IMR-90 (cell line): ENCODE measurements around the gene SH3GL2. TPM values are rescaled to one million over a fixed set of nuclear protein-coding genes. Genes with fewer than 3 reads are reported as not detected.
A peak's percentile ranks its signal among the peaks of the same experiment; 100 is the strongest.

Source experiments
- ATAC-seq: fragments of 200-7000 bp; cut with Tn5 transposase; 2 replicates; pipeline ENCODE4 v1.9.1; 2020; ENCODE audit warnings: low read depth, mild to moderate bottlenecking, moderate library complexity
- BruUV-seq: library from RNA; stranded (reverse); fragments of 400-500 nt; replicated peaks from 2 replicates; lab custom pipeline; 2021; lab: Mats Ljungman, UMichigan
- CTCF ChIA-PET: fragments of 300-600 bp; formaldehyde crosslinking; extraction: SDS; loops from one replicate; lab custom pipeline; 2021; ENCODE audit warnings: antibody characterized with exemption; lab: Yijun Ruan, JAX
- POLR2A ChIA-PET: fragments of 300-600 bp; sonication (Branson Sonifier 250); formaldehyde crosslinking; loops from one replicate; lab custom pipeline; 2022; ENCODE audit warnings: antibody characterized with exemption; ENCODE audit not compliant: unreplicated experiment; lab: Charles Lee
- DNase-seq: peaks from one replicate; pipeline ENCODE4 v3.0.0; 2013
- H2AFZ ChIP-seq: replicated peaks from 2 replicates; pipeline ENCODE3; 2013; ENCODE audit warnings: low read length, mild to moderate bottlenecking; ENCODE audit not compliant: poor library complexity
- H2AK5ac ChIP-seq: 2 replicates; pipeline ENCODE4 v1.6.1; 2013; ENCODE audit warnings: low read depth, low read length, inconsistent platforms
- H2AK9ac ChIP-seq: replicated peaks from 2 replicates; pipeline ENCODE3; 2013; ENCODE audit warnings: mild to moderate bottlenecking, low read depth, low read length, moderate library complexity; ENCODE audit not compliant: poor library complexity
- H2BK120ac ChIP-seq: 2 replicates; pipeline ENCODE4 v1.6.1; 2013; ENCODE audit warnings: low read depth, low read length, inconsistent platforms
- H2BK15ac ChIP-seq: 3 replicates; pipeline ENCODE4 v1.6.1; 2013; ENCODE audit warnings: low read depth, low read length, inconsistent platforms
- H2BK20ac ChIP-seq: 2 replicates; pipeline ENCODE4 v1.6.1; 2013; ENCODE audit warnings: low read depth, mild to moderate bottlenecking, inconsistent platforms, low read length, moderate library complexity
- H2BK5ac ChIP-seq: 2 replicates; pipeline ENCODE4 v1.6.1; 2013; ENCODE audit warnings: mild to moderate bottlenecking, low read depth, low read length, inconsistent platforms; ENCODE audit not compliant: poor library complexity, severe bottlenecking
- H3K14ac ChIP-seq: replicated peaks from 2 replicates; pipeline ENCODE4 v1.6.1; 2013; ENCODE audit warnings: low read depth, low read length, inconsistent platforms
- H3K18ac ChIP-seq: 2 replicates; pipeline ENCODE4 v1.6.1; 2013; ENCODE audit warnings: low read depth, low read length, control low read depth
- H3K23ac ChIP-seq: 2 replicates; pipeline ENCODE4 v1.6.1; 2013; ENCODE audit warnings: low read depth, low read length, inconsistent platforms
- H3K27ac ChIP-seq: 2 replicates; pipeline ENCODE4 v1.5.1; 2013; ENCODE audit warnings: mild to moderate bottlenecking, control low read depth, low read length; ENCODE audit not compliant: insufficient read depth
- H3K27me3 ChIP-seq: 2 replicates; pipeline ENCODE4 v1.6.1; 2013; ENCODE audit warnings: low read length; ENCODE audit not compliant: control insufficient read depth, insufficient read depth
- H3K36me3 ChIP-seq: 2 replicates; pipeline ENCODE4 v1.6.1; 2013; ENCODE audit warnings: low read length, mixed read lengths; ENCODE audit not compliant: control insufficient read depth, insufficient read depth
- H3K4ac ChIP-seq: 2 replicates; pipeline ENCODE4 v1.6.1; 2013; ENCODE audit warnings: low read depth, low read length, inconsistent platforms
- H3K4me1 ChIP-seq: 2 replicates; pipeline ENCODE4 v1.6.1; 2013; ENCODE audit warnings: low read length, mixed read lengths; ENCODE audit not compliant: control insufficient read depth, insufficient read depth
- H3K4me2 ChIP-seq: 2 replicates; pipeline ENCODE4 v1.6.1; 2013; ENCODE audit warnings: low read depth, mild to moderate bottlenecking, control low read depth, low read length, moderate library complexity
- H3K4me3 ChIP-seq: 2 replicates; pipeline ENCODE4 v1.5.1; 2013; ENCODE audit warnings: low read depth, mild to moderate bottlenecking, control low read depth, low read length, moderate library complexity; ENCODE audit not compliant: insufficient read depth
- H3K56ac ChIP-seq: 2 replicates; pipeline ENCODE4 v1.6.1; 2013; ENCODE audit warnings: low read length, inconsistent platforms; ENCODE audit not compliant: insufficient read depth; ENCODE audit errors: extremely low read depth
- H3K79me1 ChIP-seq, 2 experiments: 2 replicates each; pipeline ENCODE4 v1.6.1; 2013; ENCODE audit warnings: low read length in 2 of 2, inconsistent platforms in 1 of 2, low read depth in 1 of 2
- H3K9ac ChIP-seq: 2 replicates; pipeline ENCODE4 v1.6.1; 2013; ENCODE audit warnings: low read depth, low read length, control low read depth
- H3K9me1 ChIP-seq: 2 replicates; pipeline ENCODE4 v1.6.1; 2013; ENCODE audit warnings: low read length, inconsistent platforms; ENCODE audit not compliant: insufficient read depth
- H3K9me3 ChIP-seq: 2 replicates; pipeline ENCODE4 v1.6.1; 2013; ENCODE audit warnings: low read length; ENCODE audit not compliant: control insufficient read depth, insufficient read depth
- H4K20me1 ChIP-seq: 2 replicates; pipeline ENCODE4 v1.6.1; 2013; ENCODE audit warnings: low read length, inconsistent platforms; ENCODE audit not compliant: insufficient read depth
- H4K5ac ChIP-seq: 2 replicates; pipeline ENCODE4 v1.6.1; 2013; ENCODE audit warnings: mild to moderate bottlenecking, low read depth, low read length, control low read depth
- H4K8ac ChIP-seq, 2 experiments: 2 replicates each; pipeline ENCODE4 v1.6.1; 2013; ENCODE audit warnings: low read depth in 2 of 2, low read length in 2 of 2, control low read depth in 1 of 2, inconsistent platforms in 1 of 2
- H4K91ac ChIP-seq: 2 replicates; pipeline ENCODE4 v1.6.1; 2013; ENCODE audit warnings: low read depth, low read length, inconsistent platforms; ENCODE audit not compliant: insufficient read depth
- MAFK ChIP-seq: IDR thresholded peaks from 2 replicates; pipeline ENCODE4 v1.6.1; 2012; ENCODE audit warnings: low read depth, low read length, improper control_type of control experiment
- MXI1 ChIP-seq: IDR thresholded peaks from 2 replicates; pipeline ENCODE4 v1.6.1; 2012; ENCODE audit warnings: low read depth, mild to moderate bottlenecking, low read length, moderate library complexity, borderline replicate concordance
- NFE2L2 ChIP-seq: fragments of 150-350 bp; IDR thresholded peaks from 2 replicates; pipeline ENCODE4 v1.6.1; 2016; ENCODE audit warnings: low read depth, mild to moderate bottlenecking, low read length
- RAD21 ChIP-seq: IDR thresholded peaks from 2 replicates; pipeline ENCODE4 v1.6.1; 2012; ENCODE audit warnings: low read length, improper control_type of control experiment
- RCOR1 ChIP-seq: IDR thresholded peaks from 2 replicates; pipeline ENCODE4 v1.6.1; 2012; ENCODE audit warnings: mild to moderate bottlenecking, low read length, improper control_type of control experiment; ENCODE audit not compliant: insufficient replicate concordance
- RFX5 ChIP-seq: IDR thresholded peaks from 2 replicates; pipeline ENCODE4 v1.8.0; 2012; ENCODE audit warnings: low read depth, mild to moderate bottlenecking, low read length, moderate library complexity
- SMC3 ChIP-seq: fragments of 150-350 bp; IDR thresholded peaks from 2 replicates; pipeline ENCODE4 v1.6.1; 2016; ENCODE audit warnings: low read depth, mild to moderate bottlenecking, antibody characterized with exemption, low read length, moderate library complexity
- WGBS, 2 experiments: methylation state at CpG; one replicate each; pipeline versions ENCODE4 v1.1.5 to v1.1.7; 2013; ENCODE audit warnings: missing lambda C conversion rate in 2 of 2; ENCODE audit not compliant: insufficient read length in 1 of 2; ENCODE audit errors: extremely low coverage in 2 of 2; 5-methylcytosine and 5-hydroxymethylcytosine counted together
- dilution Hi-C: fragments of 300-500 bp; cut with HindIII; formaldehyde crosslinking; loops from one replicate; pipeline ENCODE4 v1.14.3; 2018; ENCODE audit warnings: low sequenced_read_pairs; ENCODE audit not compliant: unreplicated experiment
- in situ Hi-C: fragments of 300-500 bp; cut with MboI; formaldehyde crosslinking; loops from 3 replicates; pipeline ENCODE4 v1.14.3; 2019; ENCODE audit warnings: low sequenced_read_pairs, inconsistent platforms, mixed read lengths
- intact Hi-C: fragments of 100-400 bp; cut with micrococcal nuclease; formaldehyde crosslinking; loops from 2 replicates; pipeline ENCODE4 v1.10.0; 2022
- polyA plus RNA-seq, 3 experiments: library from polyadenylated mRNA; depleted of rRNA; stranded (reverse); fragments of >200 nt; gene quantifications; 2 replicates each; pipeline ENCODE4 v1.2.3, GENCODE V29; 2012; ENCODE audit warnings: low replicate concordance in 1 of 3
- total RNA-seq: library from RNA; depleted of rRNA; stranded (reverse); fragments of >200 nt; gene quantifications from 2 replicates; pipeline ENCODE4 v1.2.3, GENCODE V29; 2012

The SH3GL2 gene
- total and polyA plus RNA-seq, 2 of the 4 experiments (the other 2 are of a cell fraction), result under 0.01 to 0.05 TPM

DNA sequence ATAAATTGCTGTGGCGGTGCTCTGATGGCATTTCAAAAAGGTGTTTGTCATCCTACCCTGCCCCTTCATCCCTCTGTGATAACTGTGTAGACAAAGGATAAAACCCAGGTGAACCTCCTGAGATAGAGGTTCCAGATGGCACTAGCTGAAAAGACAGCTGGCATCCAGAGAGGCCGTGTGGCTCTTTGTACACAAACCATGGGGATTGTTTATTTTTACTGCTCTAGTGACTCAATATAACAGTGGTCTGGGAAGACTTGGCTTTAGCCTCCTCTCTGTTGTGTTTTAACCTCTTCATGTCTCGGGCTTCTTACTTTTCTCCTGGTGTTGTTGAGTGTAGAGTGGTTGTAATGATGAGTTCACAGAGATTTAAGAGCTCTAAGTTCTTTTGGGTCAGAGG lies 48.8 kb downstream of the SH3GL2 start:
- Histone ChIP-seq H3K27me3 (peaks cover under 1% of the 10 kb centered on the region; the same call in 1 of the 2 replicates), H3K9ac (no peak overlapping the region), H2AK5ac (no peak overlapping the region), H2BK20ac (no peak overlapping the region), H3K9me3 (no peaks in the 10 kb centered on the region), H2BK120ac (no peak overlapping the region), H2AFZ (no peak overlapping the region), H3K56ac (no peak overlapping the region), H4K5ac (no peak overlapping the region), H4K20me1 (no peaks in the 10 kb centered on the region), H3K27ac (no peak overlapping the region), H2BK15ac (no peak overlapping the region), H4K8ac (no peak overlapping the region), H3K4me2 (no peak overlapping the region), H3K14ac (no peak overlapping the region), H2AK9ac (no peak overlapping the region), H3K23ac (no peak overlapping the region), H3K18ac (no peak overlapping the region), H3K4me1 (peaks cover 2% of the 10 kb centered on the region; the same call in 1 of the 2 replicates), H4K91ac (no peak overlapping the region), H3K4me3 (no peak overlapping the region), H3K4ac (no peak overlapping the region), H2BK5ac (no peak overlapping the region), H3K9me1 (no peaks in the 10 kb centered on the region; the same call in 1 of the 2 replicates), H3K36me3 (no peaks in the 10 kb centered on the region), H3K79me1 (no peaks in the 10 kb centered on the region)
- intact Hi-C loops (no loop called here), in situ Hi-C loops (no loop called here), dilution Hi-C loops (no loop called here)
- peak; percentile 75 for ATAC-seq
- ChIA-PET CTCF (no interaction called here), POLR2A (no interaction called here)
- no peak for TF ChIP-seq RAD21
- TF ChIP-seq SMC3, result no peak
- TF ChIP-seq RFX5, result no peak
- TF ChIP-seq MAFK, result no peak
- no peak for TF ChIP-seq MXI1
- no peak for TF ChIP-seq NFE2L2
- TF ChIP-seq RCOR1, result no peak
- no CpG with 5 or more reads among the region's 3 CpGs for WGBS, 2 experiments
- DNase-seq, result peak; percentile 67
- no TSS peak for BruUV-seq
